ENCODE measurements around the gene OPCML. TPM values are rescaled to one million over a fixed set of nuclear protein-coding genes. Genes with fewer than 3 reads are reported as not detected.

Gene OPCML
- total RNA-seq = not detected

- Mint-ChIP-seq H3K4me3 (no peak within 1 kb of the TSS), H3K36me3 (ENCODE audit: low read depth) (no peaks in the 10 kb centered on the region), H3K9me3 (no peaks in the 10 kb centered on the region), H3K4me1 (no peaks in the 10 kb centered on the region), H3K27ac (no peak within 1 kb of the TSS), H3K27me3 (peaks cover 46% of the 10 kb centered on the region)
- no peak for ATAC-seq (replicated peaks)
These were observed at the start of gene OPCML for GRCh38 chr11:133531971-133532651. OPCML (minus strand) TSS chr11:133532501.

GRCh38 chr11:133581091-133581490 is 48.8 kb upstream of the OPCML start:
- no peak overlapping the region for H3K27ac Mint-ChIP-seq
- peaks cover 11% of the 10 kb centered on the region for H3K9me3 Mint-ChIP-seq
- no peaks in the 10 kb centered on the region for H3K4me1 Mint-ChIP-seq
- no peaks in the 10 kb centered on the region for H3K27me3 Mint-ChIP-seq
- H3K36me3 Mint-ChIP-seq (ENCODE audit: low read depth) = no peaks in the 10 kb centered on the region
- ATAC-seq (replicated peaks) = no peak
- no peak overlapping the region for H3K4me3 Mint-ChIP-seq

GRCh38 chr11:133579165-133580031 is 47.1 kb upstream of the OPCML start:
- no peak for ATAC-seq (replicated peaks)
- H3K27ac Mint-ChIP-seq = no peak overlapping the region
- peaks cover 3% of the 10 kb centered on the region for H3K27me3 Mint-ChIP-seq
- H3K9me3 Mint-ChIP-seq = peaks cover 10% of the 10 kb centered on the region
- H3K4me1 Mint-ChIP-seq = no peaks in the 10 kb centered on the region
- H3K4me3 Mint-ChIP-seq = no peak overlapping the region
- no peaks in the 10 kb centered on the region for H3K36me3 Mint-ChIP-seq (ENCODE audit: low read depth)

GRCh38 chr11:133577403-133577802 is 45.1 kb upstream of the OPCML start:
- peaks cover 14% of the 10 kb centered on the region for H3K9me3 Mint-ChIP-seq
- H3K27me3 Mint-ChIP-seq = peaks cover 11% of the 10 kb centered on the region
- no peak overlapping the region for H3K27ac Mint-ChIP-seq
- no peak overlapping the region for H3K4me3 Mint-ChIP-seq
- ATAC-seq (replicated peaks) = no peak
- H3K36me3 Mint-ChIP-seq (ENCODE audit: low read depth) = no peaks in the 10 kb centered on the region
- no peaks in the 10 kb centered on the region for H3K4me1 Mint-ChIP-seq

GRCh38 chr11:133576351-133576750 is 44.0 kb upstream of the OPCML start:
- ATAC-seq (replicated peaks) = no peak
- Mint-ChIP-seq H3K27me3 (peaks cover 11% of the 10 kb centered on the region), H3K27ac (no peak overlapping the region), H3K9me3 (peaks cover 14% of the 10 kb centered on the region), H3K4me1 (no peaks in the 10 kb centered on the region), H3K36me3 (ENCODE audit: low read depth) (no peaks in the 10 kb centered on the region), H3K4me3 (no peak overlapping the region)

GRCh38 chr11:133573081-133573480 is 40.8 kb upstream of the OPCML start:
- H3K9me3 Mint-ChIP-seq = peaks cover 14% of the 10 kb centered on the region
- H3K27ac Mint-ChIP-seq = no peak overlapping the region
- no peak for ATAC-seq (replicated peaks)
- H3K4me1 Mint-ChIP-seq = no peaks in the 10 kb centered on the region
- H3K4me3 Mint-ChIP-seq = no peak overlapping the region
- H3K27me3 Mint-ChIP-seq = peaks cover 18% of the 10 kb centered on the region
- H3K36me3 Mint-ChIP-seq (ENCODE audit: low read depth) = no peaks in the 10 kb centered on the region

GRCh38 chr11:133570376-133570775 is 38.1 kb upstream of the OPCML start:
- peaks cover 4% of the 10 kb centered on the region for H3K9me3 Mint-ChIP-seq
- peaks cover 15% of the 10 kb centered on the region for H3K27me3 Mint-ChIP-seq
- H3K36me3 Mint-ChIP-seq (ENCODE audit: low read depth) = no peaks in the 10 kb centered on the region
- H3K4me3 Mint-ChIP-seq = no peak overlapping the region
- no peak for ATAC-seq (replicated peaks)
- no peaks in the 10 kb centered on the region for H3K4me1 Mint-ChIP-seq
- no peak overlapping the region for H3K27ac Mint-ChIP-seq

GRCh38 chr11:133563505-133564025 is 31.3 kb upstream of the OPCML start:
- no peak overlapping the region for H3K27ac Mint-ChIP-seq
- H3K27me3 Mint-ChIP-seq = peaks cover 10% of the 10 kb centered on the region
- no peak for ATAC-seq (replicated peaks)
- H3K4me1 Mint-ChIP-seq = no peaks in the 10 kb centered on the region
- H3K36me3 Mint-ChIP-seq (ENCODE audit: low read depth) = no peaks in the 10 kb centered on the region
- no peak overlapping the region for H3K4me3 Mint-ChIP-seq
- H3K9me3 Mint-ChIP-seq = peaks cover 5% of the 10 kb centered on the region

- Mint-ChIP-seq H3K27ac (no peak overlapping the region), H3K36me3 (ENCODE audit: low read depth) (no peaks in the 10 kb centered on the region), H3K27me3 (peaks cover 9% of the 10 kb centered on the region), H3K4me1 (no peaks in the 10 kb centered on the region), H3K9me3 (peaks cover 5% of the 10 kb centered on the region), H3K4me3 (no peak overlapping the region)
- no peak for ATAC-seq (replicated peaks)
These were observed 28.2 kb upstream of the OPCML start for GRCh38 chr11:133560472-133560855.

GRCh38 chr11:133559833-133560471 is 27.7 kb upstream of the OPCML start:
- no peak for ATAC-seq (replicated peaks)
- H3K9me3 Mint-ChIP-seq = peaks cover 5% of the 10 kb centered on the region
- no peaks in the 10 kb centered on the region for H3K36me3 Mint-ChIP-seq (ENCODE audit: low read depth)
- no peak overlapping the region for H3K4me3 Mint-ChIP-seq
- H3K27me3 Mint-ChIP-seq = peaks cover 9% of the 10 kb centered on the region
- H3K4me1 Mint-ChIP-seq = no peaks in the 10 kb centered on the region
- H3K27ac Mint-ChIP-seq = no peak overlapping the region

GRCh38 chr11:133559382-133559781 is 27.1 kb upstream of the OPCML start:
- Mint-ChIP-seq H3K27ac (no peak overlapping the region), H3K4me1 (no peaks in the 10 kb centered on the region), H3K4me3 (no peak overlapping the region), H3K27me3 (peaks cover 6% of the 10 kb centered on the region), H3K36me3 (ENCODE audit: low read depth) (no peaks in the 10 kb centered on the region), H3K9me3 (peaks cover 5% of the 10 kb centered on the region)
- no peak for ATAC-seq (replicated peaks)

- H3K4me3 Mint-ChIP-seq = no peak overlapping the region
- ATAC-seq (replicated peaks) = no peak
- H3K9me3 Mint-ChIP-seq = no peaks in the 10 kb centered on the region
- H3K4me1 Mint-ChIP-seq = no peaks in the 10 kb centered on the region
- no peaks in the 10 kb centered on the region for H3K27me3 Mint-ChIP-seq
- H3K36me3 Mint-ChIP-seq (ENCODE audit: low read depth) = no peaks in the 10 kb centered on the region
- H3K27ac Mint-ChIP-seq = no peak overlapping the region
These were observed 22.7 kb upstream of the OPCML start for GRCh38 chr11:133555034-133555433.

- H3K27ac Mint-ChIP-seq = no peak overlapping the region
- H3K27me3 Mint-ChIP-seq = no peaks in the 10 kb centered on the region
- ATAC-seq (replicated peaks) = no peak
- no peak overlapping the region for H3K4me3 Mint-ChIP-seq
- H3K9me3 Mint-ChIP-seq = no peaks in the 10 kb centered on the region
- no peaks in the 10 kb centered on the region for H3K36me3 Mint-ChIP-seq (ENCODE audit: low read depth)
- H3K4me1 Mint-ChIP-seq = no peaks in the 10 kb centered on the region
These were observed 21.8 kb upstream of the OPCML start for GRCh38 chr11:133553885-133554740.

- no peaks in the 10 kb centered on the region for H3K9me3 Mint-ChIP-seq
- no peak overlapping the region for H3K27ac Mint-ChIP-seq
- H3K4me1 Mint-ChIP-seq = no peaks in the 10 kb centered on the region
- no peaks in the 10 kb centered on the region for H3K27me3 Mint-ChIP-seq
- H3K36me3 Mint-ChIP-seq (ENCODE audit: low read depth) = no peaks in the 10 kb centered on the region
- H3K4me3 Mint-ChIP-seq = no peak overlapping the region
- no peak for ATAC-seq (replicated peaks)
These were observed 20.6 kb upstream of the OPCML start for GRCh38 chr11:133552938-133553337.
